Measurements from ENCODE around the gene PROKR1.

PROKR1 gene

GRCh38 chr2:68660658-68661057 is 17.3 kb downstream of the PROKR1 start:
- Histone ChIP-seq H3K4me3 (ENCODE audit: low read depth, low read length) (no peak overlapping the region), H3K4me2 (ENCODE audit: low read length) (no peak overlapping the region), H2BK12ac (ENCODE audit: low read length) (no peak overlapping the region), H4K8ac (ENCODE audit: low read depth, low read length) (no peak overlapping the region), H3K27ac (ENCODE audit: low read depth, low read length) (no peak overlapping the region), H3K23ac (ENCODE audit: low read length) (no peak overlapping the region), H3K36me3 (ENCODE audit: control insufficient read depth in 1 of 2, insufficient read depth in 2 of 2, low read length in 2 of 2) (no peaks in the 10 kb centered on the region), H3K4ac (ENCODE audit: low read depth, low read length) (no peak overlapping the region), H3K79me1 (ENCODE audit: low read length) (no peaks in the 10 kb centered on the region), H3K4me1 (ENCODE audit: control insufficient read depth in 1 of 2, insufficient read depth in 2 of 2, low read length in 2 of 2) (no peaks in the 10 kb centered on the region), H3K14ac (ENCODE audit: low read length) (no peak overlapping the region), H2AFZ (ENCODE audit: insufficient read depth, low read length, poor library complexity) (no peak overlapping the region), H3K9me3 (ENCODE audit: insufficient read depth, low read depth, low read length) (no peaks in the 10 kb centered on the region), H2BK5ac (ENCODE audit: low read depth, low read length, poor library complexity) (no peak overlapping the region), H2BK120ac (ENCODE audit: insufficient read depth, low read length, poor library complexity) (no peak overlapping the region), H3K27me3 (ENCODE audit: insufficient read depth, low read length) (no peaks in the 10 kb centered on the region), H4K12ac (ENCODE audit: low read depth, low read length) (no peak overlapping the region), H2AK5ac (ENCODE audit: low read length) (no peak overlapping the region), H3K18ac (ENCODE audit: low read length) (no peak overlapping the region), H3K79me2 (ENCODE audit: control insufficient read depth, insufficient read depth, low read length, poor library complexity) (no peaks in the 10 kb centered on the region), H4K91ac (ENCODE audit: low read depth, low read length) (no peak overlapping the region), H3K9ac (ENCODE audit: low read length) (no peak overlapping the region)
- WGBS (ENCODE audit: extremely low coverage, insufficient coverage, insufficient read length), result no CpG with 5 or more reads among the region's 3 CpGs
- no peak for DNase-seq

GRCh38 chr2:68662466-68662865 is 19.1 kb downstream of the PROKR1 start:
- DNase-seq, result no peak
- Histone ChIP-seq H3K4me1 (ENCODE audit: control insufficient read depth in 1 of 2, insufficient read depth in 2 of 2, low read length in 2 of 2) (no peaks in the 10 kb centered on the region), H3K79me1 (ENCODE audit: low read length) (no peaks in the 10 kb centered on the region), H4K91ac (ENCODE audit: low read depth, low read length) (no peak overlapping the region), H3K18ac (ENCODE audit: low read length) (no peak overlapping the region), H2BK5ac (ENCODE audit: low read depth, low read length, poor library complexity) (no peak overlapping the region), H2AFZ (ENCODE audit: insufficient read depth, low read length, poor library complexity) (no peak overlapping the region), H4K8ac (ENCODE audit: low read depth, low read length) (no peak overlapping the region), H3K14ac (ENCODE audit: low read length) (no peak overlapping the region), H3K4me2 (ENCODE audit: low read length) (no peak overlapping the region), H4K12ac (ENCODE audit: low read depth, low read length) (no peak overlapping the region), H3K36me3 (ENCODE audit: control insufficient read depth in 1 of 2, insufficient read depth in 2 of 2, low read length in 2 of 2) (no peaks in the 10 kb centered on the region), H2AK5ac (ENCODE audit: low read length) (no peak overlapping the region), H3K27me3 (ENCODE audit: insufficient read depth, low read length) (no peaks in the 10 kb centered on the region), H3K9ac (ENCODE audit: low read length) (no peak overlapping the region), H2BK120ac (ENCODE audit: insufficient read depth, low read length, poor library complexity) (no peak overlapping the region), H3K27ac (ENCODE audit: low read depth, low read length) (no peak overlapping the region), H3K23ac (ENCODE audit: low read length) (no peak overlapping the region), H2BK12ac (ENCODE audit: low read length) (no peak overlapping the region), H3K4ac (ENCODE audit: low read depth, low read length) (no peak overlapping the region), H3K4me3 (ENCODE audit: low read depth, low read length) (no peak overlapping the region), H3K79me2 (ENCODE audit: control insufficient read depth, insufficient read depth, low read length, poor library complexity) (no peaks in the 10 kb centered on the region), H3K9me3 (ENCODE audit: insufficient read depth, low read depth, low read length) (no peaks in the 10 kb centered on the region)
- no CpG with 5 or more reads among the region's 2 CpGs for WGBS (ENCODE audit: extremely low coverage, insufficient coverage, insufficient read length)

DNA sequence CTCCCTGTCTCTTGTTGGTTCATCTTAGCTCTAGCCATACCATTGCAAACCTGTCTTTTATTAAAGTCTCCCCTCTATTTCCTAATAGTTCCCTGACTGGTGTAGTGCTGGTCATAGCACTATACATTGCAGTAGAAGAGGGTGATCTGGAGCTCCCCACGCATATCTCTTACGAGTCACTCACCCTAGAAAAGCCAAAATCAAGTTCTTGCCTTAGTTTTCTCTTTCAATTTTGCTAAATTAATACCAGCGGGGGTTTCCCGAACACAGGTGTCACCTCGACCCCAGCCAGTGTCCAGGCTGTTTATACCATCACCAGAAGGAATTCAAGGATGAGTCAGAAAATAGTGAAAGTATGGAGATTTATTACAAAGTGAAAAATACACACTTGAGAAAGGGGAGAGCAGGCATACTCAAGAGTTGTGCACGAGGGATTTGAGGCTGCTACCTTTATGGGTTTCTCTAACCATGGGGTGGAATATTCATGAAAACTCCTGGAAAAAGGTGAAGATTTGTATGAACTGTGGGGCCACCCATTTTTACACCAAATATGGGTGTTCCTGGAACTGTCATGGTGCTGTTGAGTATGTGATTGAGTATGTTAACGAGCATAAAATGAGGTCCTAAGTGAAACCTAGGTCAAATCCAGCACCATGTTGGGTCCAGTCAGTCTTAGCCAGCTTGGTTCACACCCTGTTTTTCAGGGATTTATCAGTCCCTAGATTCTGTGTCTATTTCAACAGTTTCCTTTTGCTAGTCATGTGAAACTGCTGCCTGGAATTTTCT is 20.2 kb downstream of the PROKR1 start:
- Histone ChIP-seq H2AFZ (ENCODE audit: insufficient read depth, low read length, poor library complexity) (no peak overlapping the region), H3K36me3 (ENCODE audit: control insufficient read depth in 1 of 2, insufficient read depth in 2 of 2, low read length in 2 of 2) (no peaks in the 10 kb centered on the region), H3K4me1 (ENCODE audit: control insufficient read depth in 1 of 2, insufficient read depth in 2 of 2, low read length in 2 of 2) (no peaks in the 10 kb centered on the region), H3K27me3 (ENCODE audit: insufficient read depth, low read length) (no peaks in the 10 kb centered on the region), H3K14ac (ENCODE audit: low read length) (no peak overlapping the region), H3K4me2 (ENCODE audit: low read length) (no peak overlapping the region), H4K8ac (ENCODE audit: low read depth, low read length) (no peak overlapping the region), H3K23ac (ENCODE audit: low read length) (no peak overlapping the region), H3K79me1 (ENCODE audit: low read length) (no peaks in the 10 kb centered on the region), H2BK5ac (ENCODE audit: low read depth, low read length, poor library complexity) (no peak overlapping the region), H3K27ac (ENCODE audit: low read depth, low read length) (no peak overlapping the region), H3K79me2 (ENCODE audit: control insufficient read depth, insufficient read depth, low read length, poor library complexity) (no peaks in the 10 kb centered on the region), H2BK12ac (ENCODE audit: low read length) (no peak overlapping the region), H4K12ac (ENCODE audit: low read depth, low read length) (no peak overlapping the region), H3K9me3 (ENCODE audit: insufficient read depth, low read depth, low read length) (no peaks in the 10 kb centered on the region), H3K4ac (ENCODE audit: low read depth, low read length) (no peak overlapping the region), H2BK120ac (ENCODE audit: insufficient read depth, low read length, poor library complexity) (no peak overlapping the region), H3K4me3 (ENCODE audit: low read depth, low read length) (no peak overlapping the region), H2AK5ac (ENCODE audit: low read length) (no peak overlapping the region), H3K18ac (ENCODE audit: low read length) (no peak overlapping the region), H4K91ac (ENCODE audit: low read depth, low read length) (no peak overlapping the region), H3K9ac (ENCODE audit: low read length) (no peak overlapping the region)
- DNase-seq, result no peak
- WGBS (ENCODE audit: extremely low coverage, insufficient coverage, insufficient read length), result no CpG with 5 or more reads among the region's 7 CpGs

DNA sequence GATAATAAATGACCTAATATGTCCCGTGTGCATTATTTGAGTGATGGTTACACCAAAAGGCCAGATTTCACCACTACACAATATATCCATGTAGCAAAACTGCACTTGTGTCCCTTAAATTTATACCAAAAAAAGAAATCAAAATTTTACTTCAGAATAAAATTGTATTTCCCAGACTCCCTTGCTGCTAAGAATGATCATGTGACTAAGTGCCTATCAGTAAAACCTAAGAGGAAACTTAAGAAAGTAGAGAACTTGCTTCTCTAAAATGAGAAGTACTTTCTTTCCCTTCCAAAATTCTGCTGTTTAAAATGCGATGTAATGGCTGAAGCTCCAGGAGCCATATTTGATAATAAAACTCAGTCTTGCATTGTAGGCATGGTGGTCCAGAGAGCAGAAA is 24.0 kb downstream of the PROKR1 start:
- H2AFZ ChIP-seq (ENCODE audit: insufficient read depth, low read length, poor library complexity), result no peak overlapping the region

More for the DNA sequence above, 24.0 kb downstream of the PROKR1 start:
- no CpG with 5 or more reads among the region's 2 CpGs for WGBS (ENCODE audit: extremely low coverage, insufficient coverage, insufficient read length)
- Histone ChIP-seq H3K36me3 (ENCODE audit: control insufficient read depth in 1 of 2, insufficient read depth in 2 of 2, low read length in 2 of 2) (no peaks in the 10 kb centered on the region), H3K27me3 (ENCODE audit: insufficient read depth, low read length) (no peaks in the 10 kb centered on the region), H3K79me2 (ENCODE audit: control insufficient read depth, insufficient read depth, low read length, poor library complexity) (no peaks in the 10 kb centered on the region), H2BK12ac (ENCODE audit: low read length) (no peak overlapping the region), H2AK5ac (ENCODE audit: low read length) (no peak overlapping the region), H3K14ac (ENCODE audit: low read length) (no peak overlapping the region), H3K23ac (ENCODE audit: low read length) (no peak overlapping the region), H2BK120ac (ENCODE audit: insufficient read depth, low read length, poor library complexity) (no peak overlapping the region), H3K18ac (ENCODE audit: low read length) (no peak overlapping the region), H3K4me2 (ENCODE audit: low read length) (no peak overlapping the region), H4K12ac (ENCODE audit: low read depth, low read length) (no peak overlapping the region), H3K9ac (ENCODE audit: low read length) (no peak overlapping the region), H2BK5ac (ENCODE audit: low read depth, low read length, poor library complexity) (no peak overlapping the region), H4K91ac (ENCODE audit: low read depth, low read length) (no peak overlapping the region), H3K4me3 (ENCODE audit: low read depth, low read length) (no peak overlapping the region), H4K8ac (ENCODE audit: low read depth, low read length) (no peak overlapping the region), H3K79me1 (ENCODE audit: low read length) (no peaks in the 10 kb centered on the region), H3K4ac (ENCODE audit: low read depth, low read length) (no peak overlapping the region), H3K27ac (ENCODE audit: low read depth, low read length) (no peak overlapping the region), H3K9me3 (ENCODE audit: insufficient read depth, low read depth, low read length) (no peaks in the 10 kb centered on the region), H3K4me1 (ENCODE audit: control insufficient read depth in 1 of 2, insufficient read depth in 2 of 2, low read length in 2 of 2) (no peaks in the 10 kb centered on the region)
- no peak for DNase-seq
